Prostate gland (tissue), 2 donors: ENCODE data around the gene ANKFY1.

ENCODE experiments used
- POLR2AphosphoS5 ChIP-seq: sonication (generic); formaldehyde crosslinking; IDR thresholded peaks from one replicate; pipeline ENCODE4 v1.6.1; 2017; ENCODE audit warnings: antibody characterized with exemption
- TF ChIP-seq, protein P1 (sequence below), 4 experiments: fragments of 200-600 bp in 2 of 4; fragments of 450-650 bp in 2 of 4; sonication (generic) in 2 of 4; IDR thresholded peaks; 1 replicate in 3 of 4; 2 replicates in 1 of 4; pipeline ENCODE4 v1.5.1; 2016 to 2019; ENCODE audit warnings: antibody characterized with exemption in 4 of 4, mild to moderate bottlenecking in 2 of 4, moderate library complexity in 2 of 4

DNA sequence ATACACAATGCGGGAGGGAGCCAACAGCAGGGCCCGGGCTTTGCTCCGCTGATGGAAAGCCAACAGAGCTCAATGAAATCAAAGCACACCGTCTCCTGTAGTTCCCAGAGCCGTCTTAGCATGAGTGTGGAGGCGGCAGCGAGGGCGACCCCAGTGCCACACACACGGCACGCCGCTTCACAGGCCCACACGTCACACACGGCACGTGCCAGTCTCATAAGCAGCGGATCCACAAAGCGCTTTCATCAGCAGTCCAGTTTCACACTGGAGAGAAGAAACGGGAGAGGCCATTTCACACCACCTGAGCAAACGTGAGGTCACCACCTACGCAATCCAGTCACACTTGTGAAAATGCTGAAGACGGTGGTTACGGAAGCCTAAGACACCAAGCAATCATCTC is 86.0 kb downstream of the ANKFY1 start:
- TF ChIP-seq, protein P1, sequence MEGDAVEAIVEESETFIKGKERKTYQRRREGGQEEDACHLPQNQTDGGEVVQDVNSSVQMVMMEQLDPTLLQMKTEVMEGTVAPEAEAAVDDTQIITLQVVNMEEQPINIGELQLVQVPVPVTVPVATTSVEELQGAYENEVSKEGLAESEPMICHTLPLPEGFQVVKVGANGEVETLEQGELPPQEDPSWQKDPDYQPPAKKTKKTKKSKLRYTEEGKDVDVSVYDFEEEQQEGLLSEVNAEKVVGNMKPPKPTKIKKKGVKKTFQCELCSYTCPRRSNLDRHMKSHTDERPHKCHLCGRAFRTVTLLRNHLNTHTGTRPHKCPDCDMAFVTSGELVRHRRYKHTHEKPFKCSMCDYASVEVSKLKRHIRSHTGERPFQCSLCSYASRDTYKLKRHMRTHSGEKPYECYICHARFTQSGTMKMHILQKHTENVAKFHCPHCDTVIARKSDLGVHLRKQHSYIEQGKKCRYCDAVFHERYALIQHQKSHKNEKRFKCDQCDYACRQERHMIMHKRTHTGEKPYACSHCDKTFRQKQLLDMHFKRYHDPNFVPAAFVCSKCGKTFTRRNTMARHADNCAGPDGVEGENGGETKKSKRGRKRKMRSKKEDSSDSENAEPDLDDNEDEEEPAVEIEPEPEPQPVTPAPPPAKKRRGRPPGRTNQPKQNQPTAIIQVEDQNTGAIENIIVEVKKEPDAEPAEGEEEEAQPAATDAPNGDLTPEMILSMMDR (IDR thresholded peaks at IDR 0.05), result no peak
- TF ChIP-seq POLR2AphosphoS5, result no peak
